Astrocyte (in vitro differentiated cells and primary cell): ENCODE measurements around the gene KAT2B.

Experiments
- CTCF ChIP-seq: IDR thresholded peaks from 2 replicates; pipeline ENCODE4 v1.5.1; 2011; ENCODE audit warnings: low read depth, mild to moderate bottlenecking, inconsistent platforms, low read length, moderate library complexity; ENCODE audit not compliant: insufficient read depth
- EZH2 ChIP-seq: IDR thresholded peaks from 2 replicates; pipeline ENCODE4 v1.6.1; 2012; ENCODE audit warnings: mild to moderate bottlenecking, low read length, inconsistent platforms; ENCODE audit not compliant: insufficient read depth

- TF ChIP-seq CTCF (no peak), EZH2 (no peak)
Measured at GRCh38 chr3:20104167-20104661, 64.0 kb downstream of the KAT2B start.
